HG03097 (cell line): Measurements from ENCODE around the gene SMAD9.

Experiments used
- ATAC-seq: cut with Tn5 transposase; IDR thresholded peaks from one replicate; pipeline ENCODE4 v1.9.1; 2021; ENCODE audit not compliant: unreplicated experiment, low FRiP score

The SMAD9 gene

GRCh38 chr13:36870050-36870692 is 49.9 kb downstream of the SMAD9 start:
- ATAC-seq = no peak

- no peak for ATAC-seq
These were observed 53.8 kb downstream of the SMAD9 start for GRCh38 chr13:36866232-36866631.

GRCh38 chr13:36865265-36865664 is 54.8 kb downstream of the SMAD9 start:
- ATAC-seq = no peak

- ATAC-seq = no peak
These were observed 57.3 kb downstream of the SMAD9 start for GRCh38 chr13:36862722-36863121.

- ATAC-seq = no peak
These were observed 57.9 kb downstream of the SMAD9 start for GRCh38 chr13:36862002-36862685.

DNA sequence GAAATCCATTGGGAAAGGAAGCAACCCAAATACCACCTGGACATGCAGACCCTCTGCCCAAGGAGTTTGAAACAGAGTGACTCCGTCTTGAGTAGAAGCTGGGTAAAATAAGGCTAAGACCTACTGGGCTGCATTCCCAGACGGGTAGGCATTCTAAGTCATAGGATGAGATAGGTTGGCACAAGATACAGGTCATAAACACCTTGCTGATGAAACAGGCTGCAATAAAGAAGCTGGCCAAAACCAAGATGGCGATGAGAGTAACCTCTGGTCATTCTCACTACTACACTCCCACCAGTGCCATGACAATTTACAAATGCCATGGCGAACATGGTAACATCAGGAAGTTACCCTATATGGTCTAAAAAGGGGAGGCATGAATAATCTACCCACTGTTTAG is 60.8 kb downstream of the SMAD9 start:
- ATAC-seq = no peak

GRCh38 chr13:36858290-36858689 is 61.7 kb downstream of the SMAD9 start:
- no peak for ATAC-seq

DNA sequence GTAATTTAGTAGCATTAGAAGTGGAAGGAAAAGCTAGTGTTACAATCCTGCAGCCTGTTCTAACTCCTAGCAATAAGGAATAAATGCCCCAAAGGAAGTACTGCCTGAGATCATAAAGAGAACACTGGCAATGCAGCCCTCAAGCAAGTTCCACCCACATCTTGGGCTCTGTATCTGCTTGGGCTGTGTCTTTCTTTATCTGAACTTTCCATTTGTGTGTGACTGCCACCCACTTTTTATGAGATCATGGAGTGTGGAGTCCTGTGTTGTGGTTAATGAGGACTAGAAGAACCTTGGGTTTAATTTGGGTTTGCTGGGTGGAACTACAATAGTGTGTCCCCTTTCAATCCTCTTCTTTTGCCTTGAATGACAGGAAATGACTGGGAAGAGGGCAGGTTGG is 62.8 kb downstream of the SMAD9 start:
- ATAC-seq = no peak

DNA sequence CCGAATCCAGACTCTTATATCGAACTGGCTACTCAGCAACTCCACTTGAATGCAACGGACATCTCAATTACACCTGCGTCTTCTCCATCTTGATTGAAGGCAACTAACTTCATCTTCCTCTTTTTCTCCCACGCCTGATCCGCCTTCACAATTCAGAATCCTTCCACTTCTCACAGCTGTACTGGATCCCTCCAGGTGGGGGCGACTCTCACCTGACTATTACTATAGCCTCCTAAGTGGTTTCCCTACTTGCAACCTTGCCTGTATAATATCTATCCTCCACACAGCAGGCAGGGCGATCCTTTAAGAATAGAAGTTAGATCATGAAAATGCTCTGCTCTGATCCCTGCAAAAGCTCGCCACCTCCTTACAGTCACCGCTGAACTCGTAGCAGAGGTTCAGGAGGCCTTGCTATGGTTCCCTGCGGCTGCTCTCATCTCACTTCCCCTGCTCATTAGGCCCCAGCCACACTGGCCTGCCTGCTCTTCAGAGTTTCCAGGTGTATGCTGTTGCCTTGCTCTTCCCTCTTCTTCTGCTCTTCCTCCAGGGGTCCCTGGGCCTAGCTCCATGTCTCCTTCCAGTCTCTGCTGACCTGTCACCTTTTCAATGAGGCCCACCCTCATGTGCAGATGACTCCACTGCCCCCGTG is 69.1 kb downstream of the SMAD9 start:
- ATAC-seq = no peak

GRCh38 chr13:36848199-36848982 is 71.6 kb downstream of the SMAD9 start:
- no peak for ATAC-seq

DNA sequence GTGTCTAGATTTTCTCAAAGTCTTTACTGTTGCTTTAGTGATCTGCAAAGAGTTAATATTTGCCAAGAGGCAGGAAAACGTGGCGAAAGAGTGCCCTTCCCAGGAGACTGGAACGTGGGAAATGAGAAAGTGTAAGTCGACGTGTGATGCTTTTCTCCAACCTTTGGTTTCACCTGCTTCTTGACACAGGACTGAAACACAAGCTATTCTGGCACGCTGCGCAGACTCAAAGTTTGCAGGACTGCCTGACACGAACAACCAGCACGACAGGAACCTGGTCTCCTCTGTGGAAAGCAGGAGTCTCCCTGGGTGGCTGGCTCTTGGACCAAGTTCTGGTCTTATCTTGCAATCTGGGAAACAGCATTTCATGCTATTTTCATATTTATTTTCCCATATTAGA is 72.4 kb downstream of the SMAD9 start:
- no peak for ATAC-seq

DNA sequence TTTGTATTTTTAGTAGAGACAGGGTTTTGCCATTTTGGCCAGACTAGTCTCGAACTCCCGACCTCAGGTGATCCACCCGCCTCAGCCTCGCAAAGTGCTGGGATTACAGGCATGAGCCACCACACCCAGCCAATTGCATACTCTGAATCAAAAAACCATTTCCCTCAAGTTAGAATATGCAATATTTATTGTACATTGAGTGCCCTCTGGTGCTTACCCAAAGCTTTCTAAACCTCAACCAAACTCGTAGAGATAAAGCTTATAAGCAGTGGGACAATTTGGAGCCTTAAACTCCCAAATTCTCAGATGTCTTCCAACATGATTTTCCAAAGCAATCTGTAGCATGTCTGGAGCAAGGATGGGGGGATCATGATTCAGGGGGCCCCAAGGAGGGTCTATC is 78.6 kb downstream of the SMAD9 start:
- ATAC-seq = no peak

GRCh38 chr13:36840718-36841250 is 79.3 kb downstream of the SMAD9 start:
- ATAC-seq = no peak

DNA sequence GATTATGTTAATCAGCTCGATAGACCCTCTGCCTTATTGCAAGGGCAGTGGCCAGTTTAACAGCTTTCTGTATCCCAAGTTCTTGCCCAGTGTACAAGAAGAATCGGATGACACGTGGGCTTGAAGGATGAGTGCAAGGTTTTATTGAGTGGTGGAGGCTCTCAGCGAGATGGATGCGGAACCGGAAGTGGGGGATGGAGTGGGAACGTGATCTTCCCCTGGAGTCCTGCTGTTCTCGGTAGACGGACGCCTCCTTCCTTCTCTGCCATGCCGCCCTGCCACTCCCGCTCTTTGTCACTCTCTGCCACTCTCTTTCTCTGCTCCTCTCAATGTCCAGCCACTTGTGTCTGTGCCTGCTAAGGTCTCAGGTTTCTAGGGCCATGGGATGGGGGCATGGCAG is 80.1 kb downstream of the SMAD9 start:
- no peak for ATAC-seq

DNA sequence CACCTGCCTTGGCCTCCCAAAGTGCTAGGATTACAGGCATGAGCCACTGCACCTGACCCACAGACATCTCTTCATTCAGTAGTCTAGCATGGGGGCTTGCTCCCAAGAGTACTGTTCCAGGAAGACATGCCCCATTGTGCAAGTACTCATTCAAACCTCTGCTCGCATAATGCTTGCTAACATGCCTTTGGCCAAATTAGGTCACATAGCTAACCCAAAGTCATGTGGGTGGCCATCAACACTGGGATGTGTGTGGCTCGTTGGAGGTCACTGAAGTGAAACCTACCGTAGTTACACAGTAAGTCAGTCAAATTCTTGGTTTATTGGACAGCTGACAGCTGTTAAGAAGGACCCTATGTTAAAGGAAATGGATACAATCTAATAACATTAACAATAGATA is 80.8 kb downstream of the SMAD9 start:
- no peak for ATAC-seq

GRCh38 chr13:36837354-36838092 is 82.5 kb downstream of the SMAD9 start:
- no peak for ATAC-seq

- ATAC-seq = no peak
These were observed 85.7 kb downstream of the SMAD9 start for GRCh38 chr13:36834299-36834698.

GRCh38 chr13:36831291-36831690 is 88.7 kb downstream of the SMAD9 start:
- ATAC-seq = no peak

DNA sequence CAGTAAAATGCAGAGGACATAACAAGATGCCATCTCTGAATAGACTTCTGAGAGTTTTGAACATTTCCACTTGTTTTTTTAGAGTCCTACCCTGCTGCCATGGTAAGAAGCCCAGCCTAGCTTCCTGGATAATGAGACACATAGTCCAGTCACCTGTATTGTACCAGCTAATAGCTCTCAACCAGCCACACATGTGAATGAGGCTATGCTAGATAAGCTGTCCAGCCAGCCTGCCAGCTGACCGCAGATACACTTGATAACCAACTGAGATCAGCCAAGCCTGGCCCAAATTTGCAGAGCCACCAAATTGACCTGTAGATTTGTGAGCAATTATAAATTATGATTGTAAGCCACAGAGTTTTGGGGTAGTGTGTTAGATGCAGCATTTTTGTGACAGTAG is 90.3 kb downstream of the SMAD9 start:
- no peak for ATAC-seq

GRCh38 chr13:36822785-36823184 is 97.3 kb downstream of the SMAD9 start:
- ATAC-seq = no peak
